ENCODE data around the gene CSK. TPM values are rescaled to one million over a fixed set of nuclear protein-coding genes. Genes with fewer than 3 reads are reported as not detected.

CSK gene
- total RNA-seq, 1 experiment from 2014 or later, result 49.2 TPM

DNA sequence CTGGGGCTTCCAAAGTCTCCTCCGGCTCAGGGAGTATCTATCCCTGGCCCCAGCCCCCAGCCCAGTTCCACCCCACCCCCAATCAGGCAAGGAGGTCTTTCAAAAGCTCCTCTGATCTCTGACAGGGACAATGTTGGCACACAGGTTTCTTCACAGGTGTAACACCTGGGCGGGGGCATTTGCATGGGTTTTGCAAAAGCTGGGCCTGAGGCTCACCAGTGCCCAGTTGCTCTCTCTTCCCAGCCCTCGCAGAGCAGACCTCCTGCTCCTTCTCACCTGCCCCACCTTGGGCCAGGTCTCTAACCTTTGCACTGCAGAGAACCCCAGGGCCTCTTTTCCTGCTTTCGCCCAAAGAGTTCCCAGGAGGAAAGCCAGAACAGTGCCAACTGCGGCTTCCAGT lies 8.6 kb upstream of the CSK start:
- H3K27ac Mint-ChIP-seq, result peak overlapping the region in 1 of 3 experiments; percentile 40; a peak in 1 of 7 replicates
- Histone ChIP-seq H3K4me1 (ENCODE audit: insufficient read depth, low read length) (no peaks in the 10 kb centered on the region), H3K23ac (ENCODE audit: insufficient read length, low read depth, low read length) (no peak overlapping the region), H2BK5ac (ENCODE audit: insufficient read length, low read length) (no peak overlapping the region), H3K23me2 (ENCODE audit: insufficient read length, low read depth, low read length, poor library complexity, severe bottlenecking) (no peaks in the 10 kb centered on the region), H4K91ac (ENCODE audit: insufficient read length, low read depth, low read length) (no peak overlapping the region), H3K18ac (ENCODE audit: insufficient read length, low read depth, low read length) (no peak overlapping the region), H2BK12ac (ENCODE audit: insufficient read length, low read depth, low read length) (no peak overlapping the region), H2AK5ac (ENCODE audit: insufficient read length, low read length) (no peak overlapping the region), H3K14ac (ENCODE audit: insufficient read depth, low read length) (no peak overlapping the region), H3K4me2 (ENCODE audit: insufficient read depth, insufficient read length, low read length) (no peak overlapping the region), H2BK120ac (ENCODE audit: low read depth, low read length, poor library complexity, severe bottlenecking) (no peak overlapping the region), H3K56ac (ENCODE audit: insufficient read length, low read depth, low read length) (no peak overlapping the region), H3K9me3 (ENCODE audit: control insufficient read depth, low read depth, low read length) (no peaks in the 10 kb centered on the region), H2BK15ac (ENCODE audit: low read depth, low read length) (no peak overlapping the region), H3K27ac (ENCODE audit: insufficient read length, low read depth, low read length) (no peak overlapping the region), H3K4ac (ENCODE audit: low read depth, low read length) (no peak overlapping the region), H2BK20ac (ENCODE audit: low read depth, low read length, poor library complexity, severe bottlenecking) (no peak overlapping the region), H4K8ac (replicated peaks; ENCODE audit: insufficient read length, low read depth, low read length) (no peak overlapping the region), H3K79me1 (ENCODE audit: insufficient read depth, low read depth, low read length, poor library complexity, severe bottlenecking) (no peaks in the 10 kb centered on the region), H4K20me1 (ENCODE audit: control insufficient read depth, insufficient read depth, insufficient read length) (no peaks in the 10 kb centered on the region), H2AFZ (ENCODE audit: low read length) (no peak overlapping the region), H3T11ph (ENCODE audit: low read length) (no peak overlapping the region), H4K5ac (ENCODE audit: insufficient read length, low read depth, low read length) (no peak overlapping the region), H3K9ac (ENCODE audit: extremely low read depth, insufficient read length, low read length) (no peak overlapping the region), H3K79me2 (ENCODE audit: insufficient read depth, low read length) (no peaks in the 10 kb centered on the region), H3K27me3 (ENCODE audit: insufficient read depth, low read length) (no peaks in the 10 kb centered on the region; the same call in 1 of the 2 replicates)
- H3K36me3 Mint-ChIP-seq (ENCODE audit: insufficient read depth in 1 of 3, low read depth in 3 of 3), result no peaks in the 10 kb centered on the region
- no peaks in the 10 kb centered on the region for H3K9me3 Mint-ChIP-seq
- peaks cover 55% of the 10 kb centered on the region for H3K27me3 Mint-ChIP-seq (ENCODE audit: low read depth)
- peaks cover 42 to 53% of the 10 kb centered on the region in 2 experiments for H3K4me1 Mint-ChIP-seq
- no CpG with 5 or more reads among the region's 5 CpGs for WGBS (ENCODE audit: extremely low coverage, insufficient read length, low lambda C conversion rate)
- TF ChIP-seq, protein P1, sequence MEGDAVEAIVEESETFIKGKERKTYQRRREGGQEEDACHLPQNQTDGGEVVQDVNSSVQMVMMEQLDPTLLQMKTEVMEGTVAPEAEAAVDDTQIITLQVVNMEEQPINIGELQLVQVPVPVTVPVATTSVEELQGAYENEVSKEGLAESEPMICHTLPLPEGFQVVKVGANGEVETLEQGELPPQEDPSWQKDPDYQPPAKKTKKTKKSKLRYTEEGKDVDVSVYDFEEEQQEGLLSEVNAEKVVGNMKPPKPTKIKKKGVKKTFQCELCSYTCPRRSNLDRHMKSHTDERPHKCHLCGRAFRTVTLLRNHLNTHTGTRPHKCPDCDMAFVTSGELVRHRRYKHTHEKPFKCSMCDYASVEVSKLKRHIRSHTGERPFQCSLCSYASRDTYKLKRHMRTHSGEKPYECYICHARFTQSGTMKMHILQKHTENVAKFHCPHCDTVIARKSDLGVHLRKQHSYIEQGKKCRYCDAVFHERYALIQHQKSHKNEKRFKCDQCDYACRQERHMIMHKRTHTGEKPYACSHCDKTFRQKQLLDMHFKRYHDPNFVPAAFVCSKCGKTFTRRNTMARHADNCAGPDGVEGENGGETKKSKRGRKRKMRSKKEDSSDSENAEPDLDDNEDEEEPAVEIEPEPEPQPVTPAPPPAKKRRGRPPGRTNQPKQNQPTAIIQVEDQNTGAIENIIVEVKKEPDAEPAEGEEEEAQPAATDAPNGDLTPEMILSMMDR (conservative IDR thresholded peaks at IDR 0.05), result no peak
- no peak for DNase-seq
- no peak overlapping the region for H3K4me3 Mint-ChIP-seq

Measured in H9 (cell line).